Endothelial cell of umbilical vein (primary cell): ENCODE measurements around the gene OMA1. TPM values are rescaled to one million over a fixed set of nuclear protein-coding genes. Genes with fewer than 3 reads are reported as not detected.

Experiments
- BruUV-seq: library from RNA; stranded (reverse); fragments of 400-500 nt; replicated peaks from 2 replicates; lab custom pipeline; 2021; lab: Mats Ljungman, UMichigan
- CTCF ChIA-PET: fragments of 300-600, 350-600 bp; sonication (Branson Sonifier 250); formaldehyde crosslinking; loops from one replicate; lab custom pipeline; 2021; ENCODE audit warnings: antibody characterized with exemption, inconsistent platforms; lab: Charles Lee
- POLR2A ChIA-PET: fragments of 300-600, 350-600 bp; sonication (Branson Sonifier 250); formaldehyde crosslinking; loops from one replicate; lab custom pipeline; 2021; ENCODE audit warnings: antibody characterized with exemption, inconsistent platforms; lab: Charles Lee
- DNase-seq: peaks from one replicate; pipeline ENCODE4 v3.0.0-alpha.2; 2011; ENCODE audit warnings: low read depth, low spot score
- FAIRE-seq: peaks from 2 replicates; lab custom pipeline; 2011; peaks lifted over from hg19 to GRCh38; lab: Jason Lieb, UNC
- H2AFZ ChIP-seq: 2 replicates; pipeline ENCODE4 v1.6.0; 2012; ENCODE audit warnings: low read depth, low read length, control low read depth, inconsistent platforms
- H3K27ac ChIP-seq: 2 replicates; pipeline ENCODE4 v1.5.1; 2011; ENCODE audit warnings: low read depth, mild to moderate bottlenecking, control low read depth, low read length, moderate library complexity; ENCODE audit not compliant: insufficient read depth
- H3K27me3 ChIP-seq, 2 experiments: 2 replicates each; pipeline versions ENCODE4 v1.6.0 to v1.6.1; 2011; ENCODE audit warnings: low read length in 2 of 2, mixed read lengths in 1 of 2; ENCODE audit not compliant: control insufficient read depth in 2 of 2, insufficient read depth in 2 of 2
- H3K36me3 ChIP-seq, 2 experiments: 2 replicates in 1 of 2; 3 replicates in 1 of 2; pipeline ENCODE4 v1.5.1; 2011; ENCODE audit warnings: low read length in 2 of 2, mild to moderate bottlenecking in 1 of 2, moderate library complexity in 1 of 2; ENCODE audit not compliant: control insufficient read depth in 2 of 2, insufficient read depth in 2 of 2; ENCODE audit errors: extremely low read depth in 1 of 2
- H3K4me1 ChIP-seq: 3 replicates; pipeline ENCODE4 v1.5.1; 2011; ENCODE audit warnings: mild to moderate bottlenecking, low read length; ENCODE audit not compliant: control insufficient read depth, insufficient read depth; ENCODE audit errors: extremely low read depth
- H3K4me2 ChIP-seq: 2 replicates; pipeline ENCODE4 v1.6.1; 2011; ENCODE audit warnings: low read length, control low read depth, mixed read lengths; ENCODE audit not compliant: insufficient read depth
- H3K4me3 ChIP-seq, 3 experiments: fragments of 200-600 bp in 1 of 3; sonication (generic), shearing (Covaris generic) in 1 of 3; replicated peaks in 1 of 3; 2 replicates each; pipeline ENCODE4 v1.5.1; 2011 to 2016; ENCODE audit warnings: control low read depth in 3 of 3, low read length in 3 of 3, mild to moderate bottlenecking in 2 of 3, inconsistent platforms in 1 of 3, low read depth in 1 of 3, moderate library complexity in 1 of 3; ENCODE audit not compliant: insufficient read depth in 1 of 3
- H3K79me2 ChIP-seq: 2 replicates; pipeline ENCODE4 v1.6.0; 2012; ENCODE audit warnings: low read length, inconsistent platforms; ENCODE audit not compliant: control insufficient read depth, insufficient read depth
- H3K9ac ChIP-seq: replicated peaks from 2 replicates; pipeline ENCODE3; 2011; ENCODE audit warnings: low read length, control low read depth; ENCODE audit not compliant: insufficient read depth; ENCODE audit errors: extremely low read depth
- H3K9me1 ChIP-seq: replicated peaks from 3 replicates; pipeline ENCODE4 v1.6.0; 2011; ENCODE audit warnings: mild to moderate bottlenecking, low read length; ENCODE audit not compliant: control insufficient read depth, insufficient read depth; ENCODE audit errors: extremely low read depth
- H3K9me3 ChIP-seq: replicated peaks from 2 replicates; pipeline ENCODE4 v1.5.1; 2012; ENCODE audit warnings: low read length, inconsistent platforms; ENCODE audit not compliant: control insufficient read depth, insufficient read depth
- H4K20me1 ChIP-seq: replicated peaks from 2 replicates; pipeline ENCODE3; 2011; ENCODE audit warnings: mild to moderate bottlenecking, low read length; ENCODE audit not compliant: control insufficient read depth, insufficient read depth; ENCODE audit errors: extremely low read depth
- CTCF ChIP-seq, 2 donors: IDR thresholded peaks; 1 replicate in 1 of 2; 2 replicates in 1 of 2; pipeline ENCODE4 v1.5.1; 2011; ENCODE audit warnings: low read length in 2 of 2, mild to moderate bottlenecking in 2 of 2, moderate library complexity in 2 of 2, control low read depth in 1 of 2, inconsistent platforms in 1 of 2, low read depth in 1 of 2; ENCODE audit not compliant: insufficient read depth in 1 of 2; ENCODE audit errors: extremely low read depth in 1 of 2
- EZH2 ChIP-seq: IDR thresholded peaks from 2 replicates; pipeline ENCODE4 v1.6.1; 2012; ENCODE audit warnings: borderline replicate concordance, low read depth, mild to moderate bottlenecking, moderate library complexity, low read length, inconsistent platforms; ENCODE audit not compliant: severe bottlenecking
- FOS ChIP-seq: IDR thresholded peaks from 2 replicates; pipeline ENCODE4 v1.6.1; 2011; ENCODE audit warnings: mild to moderate bottlenecking, low read length, moderate library complexity, borderline replicate concordance; ENCODE audit not compliant: insufficient read depth
- GATA2 ChIP-seq: IDR thresholded peaks from 2 replicates; pipeline ENCODE4 v1.7.0; 2011; ENCODE audit warnings: low read depth, mild to moderate bottlenecking, moderate library complexity, mixed read lengths, low read length; ENCODE audit not compliant: insufficient read length, insufficient read depth
- JUN ChIP-seq: IDR thresholded peaks from 2 replicates; pipeline ENCODE4 v1.6.1; 2011; ENCODE audit warnings: borderline replicate concordance, low read depth; ENCODE audit not compliant: insufficient read length, insufficient read depth
- MAX ChIP-seq: IDR thresholded peaks from 2 replicates; pipeline ENCODE4 v1.6.1; 2011; ENCODE audit not compliant: insufficient read depth, insufficient read length
- MYC ChIP-seq: IDR thresholded peaks from one replicate; pipeline ENCODE4 v1.6.1; 2011; ENCODE audit warnings: mild to moderate bottlenecking, low read depth, low read length
- POLR2A ChIP-seq: IDR thresholded peaks from 2 replicates; pipeline ENCODE4 v1.6.1; 2012; ENCODE audit warnings: low read depth, mild to moderate bottlenecking, control low read depth, low read length
- POLR2AphosphoS5 ChIP-seq: IDR thresholded peaks from 2 replicates; pipeline ENCODE4 v1.6.1; 2012; ENCODE audit warnings: low read depth, mild to moderate bottlenecking, control low read depth, low read length, moderate library complexity; ENCODE audit not compliant: insufficient read depth
- dilution Hi-C: fragments of 300-500 bp; cut with MboI; formaldehyde crosslinking; loops from one replicate; pipeline ENCODE4 v1.15.0; 2019; ENCODE audit warnings: low sequenced_read_pairs; ENCODE audit not compliant: extremely low pct_ligation_motif_present
- intact Hi-C: fragments of 100-400 bp; cut with micrococcal nuclease; formaldehyde crosslinking; loops from one replicate; pipeline ENCODE4 v1.10.0; 2022
- polyA plus RNA-seq, 4 experiments: library from polyadenylated mRNA; depleted of rRNA in 3 of 4; stranded (reverse) in 3 of 4; unstranded in 1 of 4; fragments of >200 nt; gene quantifications; 2 replicates each; pipeline versions ENCODE4 v1.2.1 to v1.2.3, GENCODE V29; 2011 to 2012; ENCODE audit warnings: missing spikeins in 1 of 4
- total RNA-seq: library from RNA; stranded (reverse); gene quantifications from 2 replicates; pipeline ENCODE4 v1.2.3, GENCODE V29; 2021

The OMA1 gene
- total and polyA plus RNA-seq, 2 donors (not counting 3 experiments of a cell fraction or from before 2014, with no cell fraction given) = 4.0 to 4.6 TPM

DNA sequence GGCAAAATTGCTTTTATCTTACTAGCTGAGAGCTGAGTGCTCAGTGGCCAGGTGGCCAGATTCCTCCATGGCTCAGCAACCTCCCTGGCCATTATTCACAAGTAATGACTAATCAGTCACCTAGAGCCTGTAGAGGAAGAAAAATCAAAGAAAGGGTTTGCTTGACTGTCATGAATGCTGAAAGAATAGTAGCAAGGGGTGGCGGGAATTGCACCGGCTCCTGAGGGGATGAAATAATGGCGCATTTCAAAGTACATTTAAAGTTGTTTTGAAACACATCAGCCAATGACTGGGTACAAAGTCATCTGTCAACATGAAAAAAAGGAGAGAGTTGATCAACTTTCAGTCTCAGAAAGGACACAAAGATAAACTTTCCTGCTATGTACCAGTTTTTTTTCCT is 99.5 kb downstream of the OMA1 start:
- H3K9me1 ChIP-seq = no peaks in the 10 kb centered on the region
- ChIA-PET CTCF (no interaction called here), POLR2A (no interaction called here)
- H3K9ac ChIP-seq = no peak overlapping the region
- H3K4me3 ChIP-seq = no peak overlapping the region
- no peaks in the 10 kb centered on the region for H3K9me3 ChIP-seq
- DNase-seq (no peak), FAIRE-seq (no peak)
- no peaks in the 10 kb centered on the region for H3K79me2 ChIP-seq
- no TSS peak for BruUV-seq
- dilution Hi-C loops = no loop called here
- no peaks in the 10 kb centered on the region for H3K4me1 ChIP-seq
- no peaks in the 10 kb centered on the region for H3K36me3 ChIP-seq
- H4K20me1 ChIP-seq = no peaks in the 10 kb centered on the region
- no peak overlapping the region for H3K27ac ChIP-seq
- H3K27me3 ChIP-seq = peaks cover 0 to 3% of the 10 kb centered on the region in 2 experiments
- no peak overlapping the region for H2AFZ ChIP-seq
- intact Hi-C loops = no loop called here
- no peak overlapping the region for H3K4me2 ChIP-seq
- TF ChIP-seq FOS (no peak), POLR2AphosphoS5 (no peak), GATA2 (no peak), MYC (no peak), MAX (no peak), POLR2A (no peak), EZH2 (no peak), CTCF (IDR thresholded peaks at IDR 0.05; ENCODE audit: extremely low read depth in 1 of 2, insufficient read depth in 1 of 2, low read depth in 1 of 2, low read length in 2 of 2) (no peak), JUN (no peak)
